HUES64 (cell line): ENCODE results near the gene PDE4B.

ENCODE experiments used
- H3K27ac ChIP-seq: 2 replicates; pipeline ENCODE4 v1.7.0; 2013; ENCODE audit warnings: low read depth, low read length, inconsistent platforms
- H3K27me3 ChIP-seq: 2 replicates; pipeline ENCODE4 v1.6.1; 2013; ENCODE audit warnings: mild to moderate bottlenecking, low read length; ENCODE audit not compliant: insufficient read depth
- H3K36me3 ChIP-seq: 2 replicates; pipeline ENCODE4 v1.6.1; 2013; ENCODE audit warnings: mild to moderate bottlenecking, low read length; ENCODE audit not compliant: insufficient read depth
- H3K4me1 ChIP-seq: 2 replicates; pipeline ENCODE4 v1.6.1; 2013; ENCODE audit warnings: mild to moderate bottlenecking, low read length, moderate library complexity; ENCODE audit not compliant: insufficient read depth
- H3K4me3 ChIP-seq: 2 replicates; pipeline ENCODE4 v1.5.1; 2013; ENCODE audit warnings: mild to moderate bottlenecking, low read length, moderate library complexity
- H3K9ac ChIP-seq: 2 replicates; pipeline ENCODE4 v1.6.1; 2013; ENCODE audit warnings: mild to moderate bottlenecking, low read depth, low read length
- H3K9me3 ChIP-seq: 2 replicates; pipeline ENCODE4 v1.6.1; 2013; ENCODE audit warnings: low read depth, low read length; ENCODE audit not compliant: insufficient read depth
- WGBS: fragments of 150-250, 120-280 bp; methylation state at CpG from one replicate; pipeline ENCODE4 v1.1.7; 2013; ENCODE audit warnings: missing lambda C conversion rate; 5-methylcytosine and 5-hydroxymethylcytosine counted together

The PDE4B gene

DNA sequence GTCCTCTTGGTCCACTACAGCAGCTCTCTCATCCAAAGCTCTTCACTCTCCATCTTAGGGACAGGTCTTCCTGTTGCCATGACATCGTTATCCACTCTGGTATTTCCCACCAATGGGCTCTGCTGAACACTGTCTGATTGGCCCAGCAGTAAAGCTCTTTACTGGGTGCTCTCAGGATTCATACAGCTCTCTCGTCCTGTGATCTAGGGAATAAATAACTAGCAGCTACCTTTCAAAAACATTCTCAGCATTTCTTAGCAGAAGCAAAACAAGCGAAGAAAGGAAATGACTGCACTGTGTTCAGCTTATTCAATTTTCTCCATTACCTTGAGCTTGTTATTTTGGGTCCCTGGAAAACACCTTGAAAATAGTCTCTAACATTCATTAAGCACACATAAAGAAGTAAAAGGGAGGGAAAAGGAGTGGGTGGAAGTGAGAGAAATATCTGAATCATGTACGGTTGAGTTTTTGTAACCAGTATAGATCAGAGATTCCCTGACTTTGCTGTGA, 577.8 kb downstream of the PDE4B start:
- 97% methylated on average over 4 of the region's 4 CpGs for WGBS
- Histone ChIP-seq H3K4me1 (no peaks in the 10 kb centered on the region; the same call in 1 of the 2 replicates), H3K9me3 (no peaks in the 10 kb centered on the region), H3K27ac (no peak overlapping the region), H3K27me3 (no peaks in the 10 kb centered on the region), H3K36me3 (peaks cover 73% of the 10 kb centered on the region), H3K9ac (no peak overlapping the region), H3K4me3 (no peak overlapping the region)

GRCh38 chr1:66371233-66372005, 578.7 kb downstream of the PDE4B start:
- peaks cover 64% of the 10 kb centered on the region for H3K36me3 ChIP-seq
- H3K9me3 ChIP-seq = no peaks in the 10 kb centered on the region
- no peaks in the 10 kb centered on the region for H3K27me3 ChIP-seq
- H3K9ac ChIP-seq = no peak overlapping the region
- H3K4me1 ChIP-seq = no peaks in the 10 kb centered on the region; the same call in 1 of the 2 replicates
- H3K4me3 ChIP-seq = no peak overlapping the region
- WGBS = 91% methylated on average over 7 of the region's 7 CpGs
- no peak overlapping the region for H3K27ac ChIP-seq

DNA sequence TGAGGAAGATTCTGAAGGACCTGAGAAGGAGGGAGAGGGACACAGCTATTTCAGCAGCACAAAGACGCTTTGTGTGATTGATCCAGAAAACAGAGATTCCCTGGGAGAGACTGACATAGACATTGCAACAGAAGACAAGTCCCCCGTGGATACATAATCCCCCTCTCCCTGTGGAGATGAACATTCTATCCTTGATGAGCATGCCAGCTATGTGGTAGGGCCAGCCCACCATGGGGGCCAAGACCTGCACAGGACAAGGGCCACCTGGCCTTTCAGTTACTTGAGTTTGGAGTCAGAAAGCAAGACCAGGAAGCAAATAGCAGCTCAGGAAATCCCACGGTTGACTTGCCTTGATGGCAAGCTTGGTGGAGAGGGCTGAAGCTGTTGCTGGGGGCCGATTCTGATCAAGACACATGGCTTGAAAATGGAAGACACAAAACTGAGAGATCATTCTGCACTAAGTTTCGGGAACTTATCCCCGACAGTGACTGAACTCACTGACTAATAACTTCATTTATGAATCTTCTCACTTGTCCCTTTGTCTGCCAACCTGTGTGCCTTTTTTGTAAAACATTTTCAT, 579.9 kb downstream of the PDE4B start:
- H3K9ac ChIP-seq = no peak overlapping the region
- H3K27ac ChIP-seq = no peak overlapping the region

GRCh38 chr1:66373157-66373591, 580.5 kb downstream of the PDE4B start:
- H3K36me3 ChIP-seq = peaks cover 46% of the 10 kb centered on the region
- no peak overlapping the region for H3K4me3 ChIP-seq
- no peaks in the 10 kb centered on the region for H3K27me3 ChIP-seq
- no peaks in the 10 kb centered on the region for H3K9me3 ChIP-seq
- no peak overlapping the region for H3K9ac ChIP-seq
- WGBS = 96% methylated on average over 4 of the region's 4 CpGs
- H3K27ac ChIP-seq = no peak overlapping the region
- no peaks in the 10 kb centered on the region; the same call in 1 of the 2 replicates for H3K4me1 ChIP-seq

More for the DNA sequence above, 579.9 kb downstream of the PDE4B start:
- Histone ChIP-seq H3K27me3 (no peaks in the 10 kb centered on the region), H3K4me1 (no peaks in the 10 kb centered on the region; the same call in 1 of the 2 replicates), H3K9me3 (no peaks in the 10 kb centered on the region), H3K36me3 (peaks cover 52% of the 10 kb centered on the region), H3K4me3 (no peak overlapping the region)
- WGBS = 90% methylated on average over 6 of the region's 6 CpGs

DNA sequence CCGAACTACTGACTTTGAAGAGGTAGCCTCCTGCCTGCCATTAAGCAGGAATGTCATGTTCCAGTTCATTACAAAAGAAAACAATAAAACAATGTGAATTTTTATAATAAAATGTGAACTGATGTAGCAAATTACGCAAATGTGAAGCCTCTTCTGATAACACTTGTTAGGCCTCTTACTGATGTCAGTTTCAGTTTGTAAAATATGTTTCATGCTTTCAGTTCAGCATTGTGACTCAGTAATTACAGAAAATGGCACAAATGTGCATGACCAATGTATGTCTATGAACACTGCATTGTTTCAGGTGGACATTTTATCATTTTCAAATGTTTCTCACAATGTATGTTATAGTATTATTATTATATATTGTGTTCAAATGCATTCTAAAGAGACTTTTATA, 581.5 kb downstream of the PDE4B start:
- Histone ChIP-seq H3K9ac (no peak overlapping the region), H3K4me3 (no peak overlapping the region), H3K27me3 (no peaks in the 10 kb centered on the region), H3K4me1 (no peaks in the 10 kb centered on the region; the same call in 1 of the 2 replicates), H3K9me3 (no peaks in the 10 kb centered on the region), H3K36me3 (peaks cover 36% of the 10 kb centered on the region), H3K27ac (no peak overlapping the region)
- 95% methylated on average over 2 of the region's 2 CpGs for WGBS

DNA sequence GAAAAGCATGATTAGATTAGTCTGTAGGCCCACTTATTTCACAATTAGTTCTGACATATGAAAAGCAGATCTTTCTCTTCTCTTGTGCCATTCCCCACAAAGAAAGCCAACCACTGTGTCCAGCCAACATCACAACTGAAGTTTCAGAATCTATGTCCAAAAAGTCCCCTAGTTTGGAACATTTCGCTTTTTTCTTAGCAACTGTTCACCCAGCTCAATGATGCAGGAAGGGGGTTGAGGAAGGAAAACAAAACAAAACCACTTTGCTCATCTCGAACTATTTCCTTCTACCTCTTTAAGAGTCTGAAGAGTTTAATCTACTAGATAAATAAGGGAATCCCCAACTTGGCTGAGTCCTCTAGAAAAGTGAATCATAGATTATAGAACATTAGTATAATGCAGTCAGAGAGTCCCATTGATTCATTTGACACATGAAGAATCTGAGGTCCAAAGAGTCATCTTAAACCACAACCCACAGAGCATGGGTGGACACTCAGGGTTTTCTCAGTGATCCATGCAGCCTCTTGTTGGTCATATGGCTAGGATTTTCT, 581.9 kb downstream of the PDE4B start:
- 100% methylated on average over 1 of the region's 2 CpGs for WGBS
- no peak overlapping the region for H3K4me3 ChIP-seq
- no peak overlapping the region for H3K9ac ChIP-seq
- no peaks in the 10 kb centered on the region for H3K27me3 ChIP-seq
- no peak overlapping the region for H3K27ac ChIP-seq
- H3K9me3 ChIP-seq = no peaks in the 10 kb centered on the region
- H3K36me3 ChIP-seq = peaks cover 32% of the 10 kb centered on the region
- no peaks in the 10 kb centered on the region; the same call in 1 of the 2 replicates for H3K4me1 ChIP-seq

DNA sequence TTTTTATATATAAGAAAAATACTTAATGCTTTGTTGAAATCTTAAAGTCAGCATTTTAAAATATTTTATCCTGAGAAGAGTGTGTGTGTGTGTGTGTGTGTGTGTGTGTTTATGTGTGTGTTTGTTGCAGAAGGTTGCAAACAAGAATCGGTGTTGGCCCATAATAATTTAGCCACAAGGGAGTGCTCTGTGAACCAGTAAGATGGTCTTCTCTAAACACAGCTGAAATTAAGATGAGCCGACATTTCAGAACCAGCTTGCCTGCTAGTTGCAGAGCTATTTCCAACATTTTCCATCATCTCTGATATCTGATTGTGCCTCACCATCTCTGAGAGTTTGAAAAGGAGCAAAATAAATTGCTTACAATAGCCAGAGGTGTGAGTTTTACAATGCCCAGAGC, 582.4 kb downstream of the PDE4B start:
- no peaks in the 10 kb centered on the region for H3K9me3 ChIP-seq
- no peaks in the 10 kb centered on the region for H3K27me3 ChIP-seq
- H3K27ac ChIP-seq = no peak overlapping the region
- WGBS = 92% methylated on average over 2 of the region's 2 CpGs
- peaks cover 31% of the 10 kb centered on the region for H3K36me3 ChIP-seq
- no peaks in the 10 kb centered on the region; the same call in 1 of the 2 replicates for H3K4me1 ChIP-seq
- no peak overlapping the region for H3K4me3 ChIP-seq
- H3K9ac ChIP-seq = no peak overlapping the region

- WGBS = 91% methylated on average over 3 of the region's 3 CpGs
Observed at GRCh38 chr1:66380452-66381212, 587.9 kb downstream of the PDE4B start.

GRCh38 chr1:66381621-66382275, 589.1 kb downstream of the PDE4B start:
- WGBS = 93% methylated on average over 9 of the region's 9 CpGs
- Histone ChIP-seq H3K27me3 (no peaks in the 10 kb centered on the region), H3K4me1 (peaks cover 8% of the 10 kb centered on the region; the same call in 1 of the 2 replicates), H3K9me3 (peaks cover 44% of the 10 kb centered on the region), H3K36me3 (no peaks in the 10 kb centered on the region), H3K4me3 (no peak overlapping the region), H3K9ac (no peak overlapping the region), H3K27ac (no peak overlapping the region)

More at GRCh38 chr1:66380452-66381212, 587.9 kb downstream of the PDE4B start:
- Histone ChIP-seq H3K4me1 (peaks cover 8% of the 10 kb centered on the region; the same call in 1 of the 2 replicates), H3K4me3 (no peak overlapping the region), H3K9me3 (peaks cover 33% of the 10 kb centered on the region), H3K9ac (no peak overlapping the region), H3K36me3 (no peaks in the 10 kb centered on the region), H3K27ac (no peak overlapping the region), H3K27me3 (no peaks in the 10 kb centered on the region)

DNA sequence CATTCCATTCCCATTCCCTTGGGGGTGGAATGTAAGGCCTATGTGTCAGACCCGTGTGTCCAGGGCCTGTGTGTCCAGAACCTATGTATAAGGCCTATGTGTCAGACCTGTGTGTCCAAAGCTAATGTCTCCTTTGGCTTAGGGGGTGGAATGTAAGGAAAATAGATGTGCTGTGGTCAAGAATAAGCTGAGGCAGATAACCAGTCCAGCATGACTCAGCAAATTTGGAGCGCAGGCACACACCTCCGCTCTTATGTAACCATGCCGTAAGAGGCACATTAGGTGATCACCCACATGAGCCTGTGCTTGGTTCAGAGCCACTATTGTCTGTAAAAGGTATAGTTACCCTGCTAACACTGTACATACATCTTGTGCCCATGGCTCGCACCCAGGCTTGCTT, 590.5 kb downstream of the PDE4B start:
- Histone ChIP-seq H3K9me3 (peaks cover 58% of the 10 kb centered on the region), H3K36me3 (no peaks in the 10 kb centered on the region), H3K27me3 (no peaks in the 10 kb centered on the region), H3K4me3 (no peak overlapping the region), H3K4me1 (peaks cover 8% of the 10 kb centered on the region; the same call in 1 of the 2 replicates), H3K27ac (no peak overlapping the region), H3K9ac (no peak overlapping the region)
- WGBS = 96% methylated on average over 5 of the region's 5 CpGs
